Upper lobe of left lung (tissue), 4 donors: Measurements from ENCODE around the gene EBF3.

ENCODE experiments used
- POLR2A ChIP-seq, 4 donors: fragments of 450-650 bp; IDR thresholded peaks; one replicate each; pipeline ENCODE4 v1.5.1; 2016 to 2017; ENCODE audit warnings: antibody characterized with exemption in 4 of 4, mild to moderate bottlenecking in 2 of 4
- POLR2AphosphoS5 ChIP-seq, 2 donors: sonication (generic); formaldehyde crosslinking; IDR thresholded peaks; one replicate each; pipeline ENCODE4 v1.5.1; 2017; ENCODE audit warnings: antibody characterized with exemption in 2 of 2
- TF ChIP-seq, protein P1 (sequence below), 6 experiments: fragments of 450-650 bp in 4 of 6; fragments of 200-600 bp in 2 of 6; sonication (generic) in 2 of 6; IDR thresholded peaks; one replicate each; pipeline ENCODE4 v1.5.1; 2016 to 2019; ENCODE audit warnings: antibody characterized with exemption in 6 of 6

DNA sequence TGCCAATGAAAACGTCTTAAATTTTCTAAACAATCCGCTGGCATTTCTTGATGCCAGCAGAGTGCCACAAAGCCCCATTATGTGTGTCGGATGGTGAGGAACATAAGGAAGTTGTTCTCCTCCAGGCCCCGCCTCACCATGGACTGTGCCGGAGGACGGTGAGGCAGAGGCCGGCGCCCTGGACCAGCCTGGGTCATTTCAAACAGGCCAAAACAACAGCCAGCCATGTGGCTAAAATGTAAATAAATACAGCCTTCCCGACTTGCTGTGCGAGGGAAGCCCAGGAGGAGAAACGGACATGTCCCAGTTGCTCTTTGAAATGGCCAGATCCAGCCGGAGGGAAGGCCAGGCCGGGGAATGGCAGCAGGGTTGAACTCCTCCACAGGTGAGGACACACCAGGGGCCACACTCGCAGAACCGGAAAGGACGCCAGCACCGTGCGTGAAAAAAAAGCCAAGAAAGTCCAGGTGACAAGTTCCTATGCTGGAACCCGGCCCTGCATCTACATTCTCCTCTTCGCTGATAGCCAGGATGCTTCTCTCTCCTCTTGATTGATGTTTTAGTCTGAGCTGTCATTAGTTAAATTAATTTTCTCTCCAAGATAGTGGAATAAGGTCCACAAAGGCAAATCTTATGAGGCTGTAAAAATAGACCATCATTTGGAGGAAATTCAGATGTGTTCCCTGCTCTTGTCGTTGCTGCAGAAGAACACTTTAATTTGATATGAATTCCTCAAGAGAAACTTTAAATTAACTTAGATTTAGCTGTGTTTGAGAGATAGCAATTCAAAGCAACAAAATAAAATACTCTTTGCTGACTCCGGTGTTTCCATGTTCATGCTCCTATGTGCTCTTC lies 64.6 kb downstream of the EBF3 start:
- no peak for TF ChIP-seq POLR2AphosphoS5 (IDR thresholded peaks at IDR 0.05)
- TF ChIP-seq, protein P1, sequence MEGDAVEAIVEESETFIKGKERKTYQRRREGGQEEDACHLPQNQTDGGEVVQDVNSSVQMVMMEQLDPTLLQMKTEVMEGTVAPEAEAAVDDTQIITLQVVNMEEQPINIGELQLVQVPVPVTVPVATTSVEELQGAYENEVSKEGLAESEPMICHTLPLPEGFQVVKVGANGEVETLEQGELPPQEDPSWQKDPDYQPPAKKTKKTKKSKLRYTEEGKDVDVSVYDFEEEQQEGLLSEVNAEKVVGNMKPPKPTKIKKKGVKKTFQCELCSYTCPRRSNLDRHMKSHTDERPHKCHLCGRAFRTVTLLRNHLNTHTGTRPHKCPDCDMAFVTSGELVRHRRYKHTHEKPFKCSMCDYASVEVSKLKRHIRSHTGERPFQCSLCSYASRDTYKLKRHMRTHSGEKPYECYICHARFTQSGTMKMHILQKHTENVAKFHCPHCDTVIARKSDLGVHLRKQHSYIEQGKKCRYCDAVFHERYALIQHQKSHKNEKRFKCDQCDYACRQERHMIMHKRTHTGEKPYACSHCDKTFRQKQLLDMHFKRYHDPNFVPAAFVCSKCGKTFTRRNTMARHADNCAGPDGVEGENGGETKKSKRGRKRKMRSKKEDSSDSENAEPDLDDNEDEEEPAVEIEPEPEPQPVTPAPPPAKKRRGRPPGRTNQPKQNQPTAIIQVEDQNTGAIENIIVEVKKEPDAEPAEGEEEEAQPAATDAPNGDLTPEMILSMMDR (IDR thresholded peaks at IDR 0.05), result no peak
- no peak for TF ChIP-seq POLR2A (IDR thresholded peaks at IDR 0.05)
